ENCODE measurements around the gene RGS11.

Gene RGS11

DNA sequence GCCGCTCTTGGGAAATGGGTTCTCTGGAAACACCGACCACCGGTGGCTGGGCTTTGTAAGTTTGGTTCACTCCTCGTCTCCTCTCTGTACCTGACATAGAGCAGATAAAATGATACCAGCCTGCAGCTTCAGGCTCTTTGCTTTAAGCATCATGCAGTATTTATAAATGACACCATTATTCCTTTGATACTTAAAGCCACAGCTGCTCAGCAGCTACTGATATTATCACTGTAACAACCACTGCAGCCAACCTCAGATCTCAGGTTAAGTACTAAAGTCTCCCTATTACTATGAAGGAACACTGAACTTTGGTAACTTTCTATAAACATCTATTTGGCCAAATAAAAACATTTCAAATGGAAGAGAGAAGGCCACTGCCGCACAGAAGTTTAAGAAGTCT is 41.8 kb upstream of the RGS11 start:
- TF ChIP-seq RARB (CRISPR knock-in tag; IDR thresholded peaks at IDR 0.05) (no peak), BACH2 (CRISPR knock-in tag; IDR thresholded peaks at IDR 0.05; ENCODE audit: borderline replicate concordance) (no peak), CSDC2 (CRISPR knock-in tag; IDR thresholded peaks at IDR 0.05) (no peak)
- no peak for ATAC-seq

- TF ChIP-seq PPARA (CRISPR knock-in tag; IDR thresholded peaks at IDR 0.05; ENCODE audit: borderline replicate concordance) (no peak), RARB (CRISPR knock-in tag; IDR thresholded peaks at IDR 0.05) (no peak), TSHZ2 (CRISPR knock-in tag; IDR thresholded peaks at IDR 0.05) (no peak), POU6F1 (CRISPR knock-in tag; IDR thresholded peaks at IDR 0.05; ENCODE audit: borderline replicate concordance, low read depth) (no peak), GLIS3 (CRISPR knock-in tag; IDR thresholded peaks at IDR 0.05) (no peak), ZNF8 (CRISPR knock-in tag; IDR thresholded peaks at IDR 0.05) (no peak), SNAI2 (CRISPR knock-in tag; IDR thresholded peaks at IDR 0.05) (no peak), OSR1 (CRISPR knock-in tag; IDR thresholded peaks at IDR 0.05) (no peak), ZC3H10 (CRISPR knock-in tag; IDR thresholded peaks at IDR 0.05) (no peak), ISL1 (CRISPR knock-in tag; IDR thresholded peaks at IDR 0.05) (no peak), ZFP3 (CRISPR knock-in tag; IDR thresholded peaks at IDR 0.05) (no peak), ZNF70 (CRISPR knock-in tag; IDR thresholded peaks at IDR 0.05) (no peak), BACH2 (CRISPR knock-in tag; IDR thresholded peaks at IDR 0.05; ENCODE audit: borderline replicate concordance) (no peak), TOX (CRISPR knock-in tag; IDR thresholded peaks at IDR 0.05; ENCODE audit: borderline replicate concordance) (no peak), PATZ1 (CRISPR knock-in tag; IDR thresholded peaks at IDR 0.05; ENCODE audit: borderline replicate concordance) (no peak), ZNF565 (CRISPR knock-in tag; conservative IDR thresholded peaks at IDR 0.05; ENCODE audit: low read depth) (no peak)
- no peak for ATAC-seq
Measured at GRCh38 chr16:316741-317464, 41.2 kb upstream of the RGS11 start.

GRCh38 chr16:314795-315299 is 39.1 kb upstream of the RGS11 start:
- ATAC-seq, result no peak
- TF ChIP-seq RARB (CRISPR knock-in tag; IDR thresholded peaks at IDR 0.05) (no peak), TSHZ2 (CRISPR knock-in tag; IDR thresholded peaks at IDR 0.05) (no peak), TCF4 (CRISPR knock-in tag; IDR thresholded peaks at IDR 0.05; ENCODE audit: borderline replicate concordance) (no peak), ZNF70 (CRISPR knock-in tag; IDR thresholded peaks at IDR 0.05) (no peak), CSDC2 (CRISPR knock-in tag; IDR thresholded peaks at IDR 0.05) (no peak), GLIS3 (CRISPR knock-in tag; IDR thresholded peaks at IDR 0.05) (no peak), PPARA (CRISPR knock-in tag; IDR thresholded peaks at IDR 0.05; ENCODE audit: borderline replicate concordance) (no peak)

DNA sequence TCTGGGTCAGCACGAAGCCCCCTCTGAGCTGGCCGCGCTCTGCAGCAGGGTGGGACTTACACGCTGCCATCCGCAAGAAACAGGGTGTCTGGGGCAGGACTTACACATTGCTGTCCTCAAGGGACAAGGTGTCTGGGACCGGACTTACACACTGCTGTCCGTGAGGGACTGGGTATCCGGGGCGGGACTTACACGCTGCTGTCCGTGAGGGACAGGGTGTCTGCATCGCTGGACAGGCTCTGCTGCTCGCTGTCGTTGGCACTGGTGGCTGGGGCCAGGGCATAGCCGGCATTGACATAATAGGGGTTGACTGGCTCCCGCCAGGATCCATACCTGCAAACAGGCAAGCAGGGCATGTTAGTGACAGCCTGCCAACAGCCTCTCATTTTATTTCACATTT is 38.6 kb upstream of the RGS11 start:
- no peak for ATAC-seq
- TF ChIP-seq ESRRG (CRISPR knock-in tag; IDR thresholded peaks at IDR 0.05) (no peak), ISL1 (CRISPR knock-in tag; IDR thresholded peaks at IDR 0.05) (no peak), ZC3H10 (CRISPR knock-in tag; IDR thresholded peaks at IDR 0.05) (no peak), PPARA (CRISPR knock-in tag; IDR thresholded peaks at IDR 0.05; ENCODE audit: borderline replicate concordance) (no peak), OSR1 (CRISPR knock-in tag; IDR thresholded peaks at IDR 0.05) (no peak), TSHZ2 (CRISPR knock-in tag; IDR thresholded peaks at IDR 0.05) (no peak), CSDC2 (CRISPR knock-in tag; IDR thresholded peaks at IDR 0.05) (no peak), ZNF8 (CRISPR knock-in tag; IDR thresholded peaks at IDR 0.05) (no peak), POU6F1 (CRISPR knock-in tag; IDR thresholded peaks at IDR 0.05; ENCODE audit: borderline replicate concordance, low read depth) (no peak), ZNF565 (CRISPR knock-in tag; conservative IDR thresholded peaks at IDR 0.05; ENCODE audit: low read depth) (no peak), RARB (CRISPR knock-in tag; IDR thresholded peaks at IDR 0.05) (no peak)
